Kidney (tissue), 14 donors: ENCODE data around the gene HDAC9. TPM values are rescaled to one million over a fixed set of nuclear protein-coding genes. Genes with fewer than 3 reads are reported as not detected.

Experiments
- DNase-seq, 5 donors: peaks; one replicate each; pipeline ENCODE4 v3.0.0-alpha.2; 2013 to 2020
- FAIRE-seq: peaks from 2 replicates; lab custom pipeline; 2012; peaks lifted over from hg19 to GRCh38; lab: Jason Lieb, UNC
- H3K27ac ChIP-seq, 2 donors: one replicate each; pipeline ENCODE4 v1.7.0; 2013; ENCODE audit warnings: low read depth in 2 of 2, low read length in 2 of 2, inconsistent platforms in 1 of 2
- H3K27me3 ChIP-seq: one replicate; pipeline ENCODE4 v1.7.1; 2013; ENCODE audit warnings: low read length, inconsistent platforms; ENCODE audit not compliant: control insufficient read depth, insufficient read depth
- H3K36me3 ChIP-seq, 3 donors: one replicate each; pipeline versions ENCODE4 v1.7.0 to v1.7.1; 2013; ENCODE audit warnings: low read length in 3 of 3, control low read depth in 1 of 3, inconsistent platforms in 1 of 3; ENCODE audit not compliant: insufficient read depth in 3 of 3, control insufficient read depth in 2 of 3
- H3K4me1 ChIP-seq, 3 donors: one replicate each; pipeline versions ENCODE4 v1.7.0 to v1.7.1; 2013; ENCODE audit warnings: low read length in 3 of 3, inconsistent platforms in 1 of 3, low read depth in 1 of 3; ENCODE audit not compliant: control insufficient read depth in 2 of 3, insufficient read depth in 2 of 3
- H3K4me3 ChIP-seq, 3 donors: one replicate each; pipeline versions ENCODE4 v1.7.0 to v1.8.1; 2013; ENCODE audit warnings: low read length in 3 of 3, control low read depth in 1 of 3, inconsistent platforms in 1 of 3
- H3K9ac ChIP-seq, 3 donors: one replicate each; pipeline versions ENCODE4 v1.7.0 to v1.7.1; 2013; ENCODE audit warnings: low read length in 3 of 3, control low read depth in 1 of 3, inconsistent platforms in 1 of 3
- H3K9me3 ChIP-seq, 3 donors: one replicate each; pipeline versions ENCODE4 v1.7.0 to v1.7.1; 2013; ENCODE audit warnings: low read length in 3 of 3, control low read depth in 1 of 3, inconsistent platforms in 1 of 3; ENCODE audit not compliant: control insufficient read depth in 2 of 3, insufficient read depth in 1 of 3
- CTCF ChIP-seq: IDR thresholded peaks from 3 replicates; pipeline ENCODE4 v1.5.1; 2012; ENCODE audit warnings: mild to moderate bottlenecking, moderate library complexity, borderline replicate concordance; ENCODE audit not compliant: insufficient read depth; ENCODE audit errors: extremely low read depth
- intact Hi-C: fragments of 100-400 bp; cut with DNase I; formaldehyde crosslinking; loops from one replicate; pipeline ENCODE4 v1.11.1; 2022
- polyA plus RNA-seq: library from polyadenylated mRNA; stranded (reverse); fragments of 350-450 nt; fragmentation: Illumina TruSeq; extraction: RNeasy Lipid Tissue Mini Kit (QIAGEN cat#74804); gene quantifications from one replicate; pipeline ENCODE4 v1.2.3, GENCODE V29; 2014; ENCODE audit warnings: low read depth, low replicate concordance; ENCODE audit not compliant: insufficient read depth
- total RNA-seq: library from RNA; stranded (reverse); fragmentation: NEBNext Ultra II Directional; extraction: Animal tissue kit (Norgen Biotek cat#: 25700); gene quantifications from one replicate; pipeline ENCODE4 v1.2.1, GENCODE V29; 2021
- donor health status: control.
- donor health status: control.
- donor health status: control.
- donor health status: control.
- donor health status: control.
- donor health status: DM: yes; HTN: yes; CAD: no.
- donor health status: Normal renal cell carcinoma (clear cell type).

Gene HDAC9
- total and polyA plus RNA-seq, 2 donors from 2014 or later: 2.1 to 22.1 TPM

GRCh38 chr7:19016140-19016539, 520.6 kb downstream of the HDAC9 start:
- H3K27me3 ChIP-seq: no peaks in the 10 kb centered on the region
- no peak overlapping the region for H3K4me3 ChIP-seq
- H3K9ac ChIP-seq: no peak overlapping the region
- no peak overlapping the region for H3K27ac ChIP-seq
- intact Hi-C loops: no loop called here
- TF ChIP-seq CTCF: no peak
- DNase-seq: no peak
- H3K4me1 ChIP-seq: no peaks in the 10 kb centered on the region
- no peak for FAIRE-seq
- no peaks in the 10 kb centered on the region for H3K36me3 ChIP-seq
- peaks cover 0 to 4% (median 0%) of the 10 kb centered on the region in 3 donors for H3K9me3 ChIP-seq

- no peak for FAIRE-seq
These were observed 521.8 kb downstream of the HDAC9 start for GRCh38 chr7:19017374-19017773.

GRCh38 chr7:19020062-19020461, 524.5 kb downstream of the HDAC9 start:
- peaks cover 0 to 4% (median 0%) of the 10 kb centered on the region in 3 donors for H3K9me3 ChIP-seq
- no peaks in the 10 kb centered on the region for H3K4me1 ChIP-seq
- TF ChIP-seq CTCF: no peak
- H3K27ac ChIP-seq: no peak overlapping the region
- DNase-seq (no peak), FAIRE-seq (no peak)
- intact Hi-C loops: no loop called here
- H3K36me3 ChIP-seq: no peaks in the 10 kb centered on the region
- no peaks in the 10 kb centered on the region for H3K27me3 ChIP-seq
- no peak overlapping the region for H3K4me3 ChIP-seq
- H3K9ac ChIP-seq: no peak overlapping the region

More at GRCh38 chr7:19017374-19017773, 521.8 kb downstream of the HDAC9 start:
- DNase-seq: no peak
- no peaks in the 10 kb centered on the region for H3K27me3 ChIP-seq
- TF ChIP-seq CTCF: no peak
- H3K9ac ChIP-seq: no peak overlapping the region
- no peak overlapping the region for H3K27ac ChIP-seq
- peaks cover 0 to 4% (median 0%) of the 10 kb centered on the region in 3 donors for H3K9me3 ChIP-seq
- no peak overlapping the region for H3K4me3 ChIP-seq
- intact Hi-C loops: no loop called here
- no peaks in the 10 kb centered on the region for H3K4me1 ChIP-seq
- H3K36me3 ChIP-seq: no peaks in the 10 kb centered on the region

GRCh38 chr7:19020711-19021110, 525.2 kb downstream of the HDAC9 start:
- Histone ChIP-seq H3K4me3 (no peak overlapping the region), H3K27me3 (no peaks in the 10 kb centered on the region), H3K9ac (no peak overlapping the region), H3K9me3 (peaks cover 0 to 4% (median 0%) of the 10 kb centered on the region in 3 donors), H3K36me3 (no peaks in the 10 kb centered on the region), H3K27ac (no peak overlapping the region), H3K4me1 (no peaks in the 10 kb centered on the region)
- TF ChIP-seq CTCF: no peak
- FAIRE-seq: no peak
- intact Hi-C loops: no loop called here
- no peak for DNase-seq
